Subcutaneous adipose tissue (tissue), 4 donors: ENCODE results near the gene COX5B. TPM values are rescaled to one million over a fixed set of nuclear protein-coding genes. Genes with fewer than 3 reads are reported as not detected.

Source experiments
- CTCF ChIP-seq: fragments of 450-650 bp; IDR thresholded peaks from one replicate; pipeline ENCODE4 v1.5.1; 2016; ENCODE audit warnings: low read depth, mild to moderate bottlenecking, control low read depth, antibody characterized with exemption, moderate library complexity
- total RNA-seq, 4 donors: library from RNA; depleted of rRNA; stranded (reverse); fragments of >200 nt; gene quantifications; one replicate each; pipeline ENCODE4 v1.1.0, GENCODE V29; 2016

Gene COX5B
- total RNA-seq, 4 donors from 2014 or later, result 279 to 513 (median 342) TPM

GRCh38 chr2:97658691-97659157, 12.9 kb downstream of the COX5B start:
- TF ChIP-seq CTCF, result no peak

GRCh38 chr2:97659256-97660043, 13.6 kb downstream of the COX5B start:
- TF ChIP-seq CTCF, result no peak

GRCh38 chr2:97660044-97660774, 14.3 kb downstream of the COX5B start:
- TF ChIP-seq CTCF, result no peak

- TF ChIP-seq CTCF, result no peak
These were observed 15.0 kb downstream of the COX5B start for GRCh38 chr2:97660775-97661389.

GRCh38 chr2:97661927-97662326, 16.1 kb downstream of the COX5B start:
- no peak for TF ChIP-seq CTCF

- TF ChIP-seq CTCF, result no peak
These were observed 16.6 kb downstream of the COX5B start for GRCh38 chr2:97662386-97662894.
